ENCODE results near the gene ANKRD39.

DNA sequence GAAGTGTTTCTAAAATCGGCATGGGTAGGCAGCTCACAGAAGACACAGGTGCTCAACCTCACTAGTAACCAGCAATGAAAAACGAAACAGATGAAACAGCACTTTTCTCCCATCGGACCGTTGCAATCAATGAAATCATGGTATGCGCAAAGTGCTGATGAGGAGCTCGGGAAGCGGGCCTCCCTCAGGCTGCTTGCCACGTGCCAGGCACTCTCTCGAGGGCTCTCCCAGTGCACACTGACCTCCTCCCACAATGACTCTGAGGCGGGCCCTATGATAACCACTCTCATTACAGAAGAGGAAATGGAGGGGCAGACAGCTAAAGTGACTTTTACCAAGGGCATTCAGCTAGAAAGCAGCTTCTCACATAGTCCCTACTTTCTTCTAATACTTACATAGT is 10.2 kb downstream of the ANKRD39 start:
- TF ChIP-seq CTBP1 (IDR thresholded peaks at IDR 0.05; ENCODE audit: borderline replicate concordance) (no peak), ELF4 (IDR thresholded peaks at IDR 0.05) (no peak), SP1 (IDR thresholded peaks at IDR 0.05) (no peak), ARNT (IDR thresholded peaks at IDR 0.05) (no peak), SUZ12 (IDR thresholded peaks at IDR 0.05) (no peak), FOXM1 (IDR thresholded peaks at IDR 0.05; ENCODE audit: borderline replicate concordance) (no peak), HDGF (IDR thresholded peaks at IDR 0.05; ENCODE audit: borderline replicate concordance) (no peak), TARDBP (IDR thresholded peaks at IDR 0.05) (no peak), BHLHE40 (IDR thresholded peaks at IDR 0.05; ENCODE audit: borderline replicate concordance) (no peak), ZNF384 (IDR thresholded peaks at IDR 0.05) (no peak), LEF1 (IDR thresholded peaks at IDR 0.05; ENCODE audit: borderline replicate concordance) (no peak), L3MBTL2 (conservative IDR thresholded peaks at IDR 0.05) (no peak)
- TF ChIP-seq, protein P1, sequence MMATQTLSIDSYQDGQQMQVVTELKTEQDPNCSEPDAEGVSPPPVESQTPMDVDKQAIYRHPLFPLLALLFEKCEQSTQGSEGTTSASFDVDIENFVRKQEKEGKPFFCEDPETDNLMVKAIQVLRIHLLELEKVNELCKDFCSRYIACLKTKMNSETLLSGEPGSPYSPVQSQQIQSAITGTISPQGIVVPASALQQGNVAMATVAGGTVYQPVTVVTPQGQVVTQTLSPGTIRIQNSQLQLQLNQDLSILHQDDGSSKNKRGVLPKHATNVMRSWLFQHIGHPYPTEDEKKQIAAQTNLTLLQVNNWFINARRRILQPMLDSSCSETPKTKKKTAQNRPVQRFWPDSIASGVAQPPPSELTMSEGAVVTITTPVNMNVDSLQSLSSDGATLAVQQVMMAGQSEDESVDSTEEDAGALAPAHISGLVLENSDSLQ (IDR thresholded peaks at IDR 0.05): no peak
